HepG2 (cell line): ENCODE results near the gene EOLA1. TPM values are rescaled to one million over a fixed set of nuclear protein-coding genes. Genes with fewer than 3 reads are reported as not detected.
"Not testable (repeated sequence)": the region's sequence is repeated elsewhere in the genome, so short reads cannot be mapped to it uniquely, and the experiment has no call there.

ENCODE experiments used
- ATAC-seq: fragments of 200-7000 bp; cut with Tn5 transposase; 3 replicates; pipeline ENCODE4 v1.9.1; 2020; ENCODE audit warnings: mild to moderate bottlenecking, moderate library complexity
- BruUV-seq: library from RNA; stranded (reverse); fragments of 400-500 nt; replicated peaks from 2 replicates; lab custom pipeline; 2021; lab: Mats Ljungman, UMichigan
- CTCF ChIA-PET: fragments of 300-600 bp; formaldehyde crosslinking; extraction: SDS; loops from one replicate; lab custom pipeline; 2021; ENCODE audit warnings: low total read pairs, inconsistent platforms, low intra/inter-chr PET ratio; lab: Yijun Ruan, JAX
- POLR2A ChIA-PET: fragments of 350-600 bp; sonication (Branson Sonifier 250); formaldehyde crosslinking; loops from one replicate; lab custom pipeline; 2020; ENCODE audit warnings: antibody characterized with exemption, inconsistent platforms; lab: Yijun Ruan, JAX
- DNase-seq: peaks from one replicate; pipeline ENCODE4 v3.0.0-alpha.2; 2015; ENCODE audit warnings: low spot score
- FAIRE-seq: peaks from 3 replicates; lab custom pipeline; 2011; peaks lifted over from hg19 to GRCh38; lab: Jason Lieb, UNC
- H2AFZ ChIP-seq: one replicate; pipeline ENCODE4 v1.6.1; 2011; ENCODE audit warnings: low read length, inconsistent platforms
- H3K27ac ChIP-seq: fragments of 300-600 bp; 3 replicates; pipeline ENCODE4 v1.8.0; 2011; ENCODE audit warnings: mixed run types, mild to moderate bottlenecking, mixed read lengths, low read length, inconsistent platforms; ENCODE audit not compliant: insufficient read depth; ENCODE audit errors: extremely low read length
- H3K27me3 ChIP-seq, 2 experiments: fragments of 200-600 bp in 1 of 2; 2 replicates in 1 of 2; 3 replicates in 1 of 2; pipeline versions ENCODE4 v1.6.0 to v1.8.0; 2011; ENCODE audit warnings: low read length in 2 of 2, mild to moderate bottlenecking in 2 of 2, moderate library complexity in 2 of 2, inconsistent platforms in 1 of 2; ENCODE audit not compliant: insufficient read depth in 2 of 2, control insufficient read depth in 1 of 2
- H3K36me3 ChIP-seq, 2 experiments: fragments of 200-600 bp in 1 of 2; replicated peaks in 1 of 2; 2 replicates in 1 of 2; 3 replicates in 1 of 2; pipeline versions ENCODE4 v1.5.1 to v1.8.0; 2011; ENCODE audit warnings: low read length in 2 of 2, inconsistent platforms in 1 of 2; ENCODE audit not compliant: insufficient read depth in 2 of 2, control insufficient read depth in 1 of 2
- H3K4me1 ChIP-seq: 2 replicates; pipeline ENCODE4 v1.5.1; 2012; ENCODE audit warnings: low read length, inconsistent platforms; ENCODE audit not compliant: insufficient read depth
- H3K4me2 ChIP-seq: 2 replicates; pipeline ENCODE4 v1.6.0; 2011; ENCODE audit warnings: low read depth, low read length, inconsistent platforms
- H3K4me3 ChIP-seq, 3 experiments: fragments of 200-600 bp in 1 of 3; sonication (generic), shearing (Covaris generic) in 1 of 3; replicated peaks in 1 of 3; 2 replicates each; pipeline ENCODE4 v1.5.1; 2011 to 2016; ENCODE audit warnings: low read length in 3 of 3, inconsistent platforms in 2 of 3, low read depth in 2 of 3, mild to moderate bottlenecking in 2 of 3, control low read depth in 1 of 3, mixed read lengths in 1 of 3; ENCODE audit not compliant: insufficient read depth in 1 of 3
- H3K79me2 ChIP-seq: one replicate; pipeline ENCODE4 v1.6.1; 2011; ENCODE audit warnings: low read length, inconsistent platforms; ENCODE audit not compliant: insufficient read depth
- H3K9ac ChIP-seq: 2 replicates; pipeline ENCODE4 v1.6.0; 2011; ENCODE audit warnings: mild to moderate bottlenecking, low read depth, low read length, inconsistent platforms; ENCODE audit not compliant: insufficient read depth
- H3K9me3 ChIP-seq: 2 replicates; pipeline ENCODE4 v1.5.1; 2012; ENCODE audit warnings: mild to moderate bottlenecking, low read length
- H4K20me1 ChIP-seq: 2 replicates; pipeline ENCODE4 v1.6.0; 2011; ENCODE audit warnings: inconsistent platforms, mild to moderate bottlenecking, low read length, moderate library complexity; ENCODE audit not compliant: insufficient read depth
- NAIF1 ChIP-seq: sonication (generic); formaldehyde crosslinking; IDR thresholded peaks from 2 replicates; pipeline ENCODE4 v1.5.0; 2020; ENCODE audit warnings: mild to moderate bottlenecking, missing genetic modification reagents, borderline replicate concordance
- STAG1 ChIP-seq: sonication (generic); formaldehyde crosslinking; IDR thresholded peaks from 2 replicates; pipeline ENCODE4 v1.4.0; 2020; ENCODE audit warnings: missing genetic modification reagents
- ZC3H13 ChIP-seq: sonication (generic); formaldehyde crosslinking; IDR thresholded peaks from 2 replicates; pipeline ENCODE4 v1.8.1; 2023; ENCODE audit warnings: mild to moderate bottlenecking, missing genetic modification reagents, moderate library complexity
- WGBS: methylation state at CpG from one replicate; pipeline ENCODE4 v1.1.6; 2017; ENCODE audit warnings: low lambda C conversion rate; 5-methylcytosine and 5-hydroxymethylcytosine counted together
- in situ Hi-C: cut with HindIII; loops from 2 replicates; pipeline ENCODE4 v1.10.0; 2017; ENCODE audit warnings: low pct_unique_long_range_greater_than_20kb; ENCODE audit not compliant: extremely low pct_ligation_motif_present
- intact Hi-C: fragments of 100-400 bp; cut with micrococcal nuclease; formaldehyde crosslinking; loops from one replicate; pipeline ENCODE4 v1.10.0; 2022; ENCODE audit not compliant: unreplicated experiment
- polyA plus RNA-seq, 8 experiments: library from polyadenylated mRNA; depleted of rRNA in 3 of 8; stranded (reverse) in 7 of 8; unstranded in 1 of 8; fragments of >200 nt; fragmentation: Illumina TruSeq in 4 of 8; extraction: Trizol in 4 of 8; gene quantifications; 2 replicates each; pipeline versions ENCODE4 v1.2.1 to v1.2.3, GENCODE V29; 2011 to 2016; ENCODE audit warnings: low read depth in 4 of 8, missing spikeins in 1 of 8, mixed read lengths in 1 of 8; ENCODE audit not compliant: insufficient read depth in 1 of 8
- total RNA-seq, 5 experiments: library from RNA; depleted of rRNA; stranded (reverse); fragments of >200 nt; fragmentation: Illumina TruSeq; extraction: Trizol; gene quantifications; 2 replicates each; pipeline ENCODE4 v1.2.3, GENCODE V29; 2016; ENCODE audit warnings: low read depth in 1 of 5
- TF ChIP-seq, protein P1 (sequence below): sonication (generic); formaldehyde crosslinking; IDR thresholded peaks from 2 replicates; pipeline ENCODE4 v1.8.0; 2022; ENCODE audit warnings: missing genetic modification reagents, low read depth, mild to moderate bottlenecking, borderline replicate concordance
- TF ChIP-seq, protein P2 (sequence below): sonication (generic); formaldehyde crosslinking; IDR thresholded peaks from 2 replicates; pipeline ENCODE4 v1.4.0; 2020; ENCODE audit warnings: missing genetic modification reagents
- TF ChIP-seq, protein P3 (sequence below): sonication (generic); formaldehyde crosslinking; IDR thresholded peaks from 2 replicates; pipeline ENCODE4 v1.5.0; 2020; ENCODE audit warnings: mild to moderate bottlenecking, missing genetic modification reagents, moderate library complexity

The EOLA1 gene
- total and polyA plus RNA-seq, 2 of the 13 experiments (the other 11 are each of a cell fraction or from before 2014, with no cell fraction given), result 6.5 to 9.6 TPM

DNA sequence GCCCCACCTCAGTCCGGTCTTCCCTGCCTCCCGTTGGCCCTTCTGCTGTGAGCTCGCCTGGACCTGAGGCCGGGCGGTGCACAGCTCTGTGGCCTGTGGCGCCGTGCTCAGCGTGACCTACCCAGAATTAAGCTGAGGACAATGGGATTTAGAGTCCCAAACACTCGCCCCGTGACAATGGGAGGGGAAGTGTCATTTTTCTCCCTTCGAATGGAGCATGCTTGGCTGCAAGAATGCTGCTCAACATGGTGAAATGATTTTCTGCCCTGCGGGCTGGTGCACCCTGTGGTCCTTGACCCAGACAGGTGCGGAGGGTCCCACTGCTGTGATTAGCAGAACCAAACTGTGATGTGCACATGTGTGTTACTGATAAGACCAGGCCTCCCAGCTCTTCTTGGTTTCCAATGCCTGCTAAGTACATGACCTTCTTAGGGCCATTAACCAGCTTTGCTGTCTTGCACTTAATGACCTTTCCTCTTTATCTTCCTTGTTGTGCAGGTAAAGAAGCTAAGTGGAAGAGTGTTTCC, 772 bp downstream of the EOLA1 start:
- DNase-seq (no peak), ATAC-seq (peak; percentile 17), FAIRE-seq (no peak)
- in situ Hi-C loops, result no loop called here
- no peaks in the 10 kb centered on the region for H3K36me3 ChIP-seq
- TF ChIP-seq NAIF1 (CRISPR knock-in tag), result no peak
- TF ChIP-seq ZC3H13 (CRISPR knock-in tag), result no peak
- TF ChIP-seq, protein P1, sequence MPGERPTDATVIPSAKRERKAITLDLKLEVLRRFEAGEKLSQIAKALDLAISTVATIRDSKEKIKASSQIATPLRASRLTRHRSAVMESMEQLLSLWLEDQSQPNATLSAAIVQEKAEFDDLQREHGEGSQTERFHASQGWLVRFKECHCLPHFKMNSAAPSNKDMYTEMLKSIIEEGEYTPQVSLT (CRISPR knock-in tag), result no peak
- H3K9me3 ChIP-seq, result no peaks in the 10 kb centered on the region
- peak overlapping the region; percentile 85 for H3K27ac ChIP-seq
- ChIA-PET CTCF (no interaction called here), POLR2A (no interaction called here)
- H3K4me1 ChIP-seq, result no peaks in the 10 kb centered on the region
- peak overlapping the region; percentile 69 to 85 (median 81); a peak in 5 of 6 replicates for H3K4me3 ChIP-seq
- no peaks in the 10 kb centered on the region for H3K27me3 ChIP-seq
- no CpG with 5 or more reads among the region's 13 CpGs for WGBS
- peak overlapping the region; percentile 76 for H3K9ac ChIP-seq
- H3K4me2 ChIP-seq, result peak overlapping the region; percentile 88
- no peak overlapping the region for H2AFZ ChIP-seq
- H3K79me2 ChIP-seq, result no peaks in the 10 kb centered on the region
- BruUV-seq, result no TSS peak
- intact Hi-C loops, result no loop called here
- no peaks in the 10 kb centered on the region for H4K20me1 ChIP-seq

DNA sequence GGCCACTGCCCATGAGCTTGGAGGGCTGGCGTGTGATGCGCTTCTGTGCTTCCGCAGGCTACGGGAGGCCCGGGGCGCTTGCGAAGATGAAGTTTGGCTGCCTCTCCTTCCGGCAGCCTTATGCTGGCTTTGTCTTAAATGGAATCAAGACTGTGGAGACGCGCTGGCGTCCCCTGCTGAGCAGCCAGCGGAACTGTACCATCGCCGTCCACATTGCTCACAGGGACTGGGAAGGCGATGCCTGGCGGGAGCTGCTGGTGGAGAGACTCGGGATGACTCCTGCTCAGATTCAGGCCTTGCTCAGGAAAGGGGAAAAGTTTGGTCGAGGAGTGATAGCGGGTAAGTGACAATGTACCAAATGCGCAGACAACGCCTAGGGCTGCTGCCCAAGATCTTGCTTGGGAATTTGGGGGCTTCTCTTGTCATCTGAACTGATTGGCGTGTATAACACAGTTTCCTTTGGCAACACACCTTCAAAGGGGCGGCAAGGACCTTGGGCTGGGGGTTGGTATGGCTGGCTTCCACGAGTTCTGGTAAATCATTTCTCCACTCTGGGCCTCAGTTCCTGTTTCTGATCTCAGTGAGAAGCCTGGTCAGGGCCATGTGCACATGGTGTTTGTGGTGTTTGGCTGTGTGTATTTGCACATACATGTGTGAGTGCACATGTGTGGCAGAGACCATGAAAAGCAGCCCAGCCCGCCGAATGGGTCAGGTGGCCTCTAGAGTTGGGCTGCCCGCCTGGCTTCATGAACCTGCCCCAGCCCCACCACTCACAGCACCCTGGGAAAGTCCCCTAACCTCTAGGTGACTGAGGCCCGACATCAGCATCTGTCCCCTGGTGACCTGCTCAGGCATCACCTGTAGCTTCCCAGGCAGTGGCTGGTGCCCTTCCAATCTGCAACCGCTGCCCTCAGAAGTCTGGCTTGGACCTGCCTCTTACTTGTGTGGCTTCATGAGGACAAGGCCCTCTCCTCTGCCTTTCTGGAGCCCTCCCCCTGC, 5.0 kb downstream of the EOLA1 start:
- H3K4me2 ChIP-seq, POLR2A ChIA-PET, H3K4me1 ChIP-seq, CTCF ChIA-PET, H3K9ac ChIP-seq, H3K27ac ChIP-seq, intact Hi-C loops, H3K9me3 ChIP-seq, H3K79me2 ChIP-seq, H4K20me1 ChIP-seq: not testable (repeated sequence)
- WGBS, result no CpG with 5 or more reads among the region's 29 CpGs
- ATAC-seq, result peak; percentile 32
- peak; percentile 34 for TF ChIP-seq STAG1
- TF ChIP-seq, protein P2, sequence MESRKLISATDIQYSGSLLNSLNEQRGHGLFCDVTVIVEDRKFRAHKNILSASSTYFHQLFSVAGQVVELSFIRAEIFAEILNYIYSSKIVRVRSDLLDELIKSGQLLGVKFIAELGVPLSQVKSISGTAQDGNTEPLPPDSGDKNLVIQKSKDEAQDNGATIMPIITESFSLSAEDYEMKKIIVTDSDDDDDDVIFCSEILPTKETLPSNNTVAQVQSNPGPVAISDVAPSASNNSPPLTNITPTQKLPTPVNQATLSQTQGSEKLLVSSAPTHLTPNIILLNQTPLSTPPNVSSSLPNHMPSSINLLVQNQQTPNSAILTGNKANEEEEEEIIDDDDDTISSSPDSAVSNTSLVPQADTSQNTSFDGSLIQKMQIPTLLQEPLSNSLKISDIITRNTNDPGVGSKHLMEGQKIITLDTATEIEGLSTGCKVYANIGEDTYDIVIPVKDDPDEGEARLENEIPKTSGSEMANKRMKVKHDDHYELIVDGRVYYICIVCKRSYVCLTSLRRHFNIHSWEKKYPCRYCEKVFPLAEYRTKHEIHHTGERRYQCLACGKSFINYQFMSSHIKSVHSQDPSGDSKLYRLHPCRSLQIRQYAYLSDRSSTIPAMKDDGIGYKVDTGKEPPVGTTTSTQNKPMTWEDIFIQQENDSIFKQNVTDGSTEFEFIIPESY (CRISPR knock-in tag), result peak; percentile 95
- TF ChIP-seq, protein P3, sequence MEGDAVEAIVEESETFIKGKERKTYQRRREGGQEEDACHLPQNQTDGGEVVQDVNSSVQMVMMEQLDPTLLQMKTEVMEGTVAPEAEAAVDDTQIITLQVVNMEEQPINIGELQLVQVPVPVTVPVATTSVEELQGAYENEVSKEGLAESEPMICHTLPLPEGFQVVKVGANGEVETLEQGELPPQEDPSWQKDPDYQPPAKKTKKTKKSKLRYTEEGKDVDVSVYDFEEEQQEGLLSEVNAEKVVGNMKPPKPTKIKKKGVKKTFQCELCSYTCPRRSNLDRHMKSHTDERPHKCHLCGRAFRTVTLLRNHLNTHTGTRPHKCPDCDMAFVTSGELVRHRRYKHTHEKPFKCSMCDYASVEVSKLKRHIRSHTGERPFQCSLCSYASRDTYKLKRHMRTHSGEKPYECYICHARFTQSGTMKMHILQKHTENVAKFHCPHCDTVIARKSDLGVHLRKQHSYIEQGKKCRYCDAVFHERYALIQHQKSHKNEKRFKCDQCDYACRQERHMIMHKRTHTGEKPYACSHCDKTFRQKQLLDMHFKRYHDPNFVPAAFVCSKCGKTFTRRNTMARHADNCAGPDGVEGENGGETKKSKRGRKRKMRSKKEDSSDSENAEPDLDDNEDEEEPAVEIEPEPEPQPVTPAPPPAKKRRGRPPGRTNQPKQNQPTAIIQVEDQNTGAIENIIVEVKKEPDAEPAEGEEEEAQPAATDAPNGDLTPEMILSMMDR (CRISPR knock-in tag), result peak; percentile 6; the same call in 1 of the 2 replicates
- TF ChIP-seq, all 625 proteins: peak for 3; not testable (repeated sequence) for 622
- H3K27me3 ChIP-seq, FAIRE-seq, H3K4me3 ChIP-seq, in situ Hi-C loops, BruUV-seq, H2AFZ ChIP-seq, H3K36me3 ChIP-seq: not testable (repeated sequence)
- peak; percentile 5 for DNase-seq
